GM23248 (cell line): ENCODE data around the gene ENDOV. TPM values are rescaled to one million over a fixed set of nuclear protein-coding genes. Genes with fewer than 3 reads are reported as not detected.

Experiments used
- DNase-seq: peaks from one replicate; pipeline ENCODE4 v3.0.0-alpha.2; 2015
- H2AFZ ChIP-seq: fragments of 200-600 bp; sonication (generic); 2 replicates; pipeline ENCODE4 v1.6.1; 2016; ENCODE audit warnings: antibody characterized with exemption
- H3F3A ChIP-seq: fragments of 200-600 bp; sonication (generic); 2 replicates; pipeline ENCODE4 v1.6.1; 2016; ENCODE audit warnings: mild to moderate bottlenecking, antibody characterized with exemption, mixed run types; ENCODE audit not compliant: insufficient read depth
- H3K27ac ChIP-seq: fragments of 200-600 bp; sonication (generic); 2 replicates; pipeline ENCODE4 v1.5.1; 2016; ENCODE audit warnings: mild to moderate bottlenecking
- H3K27me3 ChIP-seq: fragments of 200-600 bp; sonication (generic); replicated peaks from 2 replicates; pipeline ENCODE4 v1.6.1; 2016; ENCODE audit warnings: mild to moderate bottlenecking; ENCODE audit not compliant: insufficient read depth
- H3K36me3 ChIP-seq: fragments of 200-600 bp; sonication (generic); 2 replicates; pipeline ENCODE4 v1.6.1; 2016; ENCODE audit warnings: low read depth, mild to moderate bottlenecking
- H3K4me1 ChIP-seq: fragments of 200-600 bp; sonication (generic); 2 replicates; pipeline ENCODE4 v1.6.1; 2016; ENCODE audit warnings: mild to moderate bottlenecking; ENCODE audit not compliant: insufficient read depth
- H3K4me2 ChIP-seq: fragments of 200-600 bp; sonication (generic); one replicate; pipeline ENCODE4 v1.6.1; 2016; ENCODE audit warnings: mild to moderate bottlenecking; ENCODE audit not compliant: unreplicated experiment
- H3K4me3 ChIP-seq: fragments of 200-600 bp; sonication (generic); 2 replicates; pipeline ENCODE4 v1.5.1; 2016; ENCODE audit warnings: mild to moderate bottlenecking
- H3K79me2 ChIP-seq: fragments of 200-600 bp; sonication (generic); 2 replicates; pipeline ENCODE4 v1.6.1; 2016; ENCODE audit warnings: mild to moderate bottlenecking; ENCODE audit not compliant: insufficient read depth
- H3K9ac ChIP-seq: fragments of 200-600 bp; sonication (generic); 2 replicates; pipeline ENCODE4 v1.6.1; 2016; ENCODE audit warnings: mild to moderate bottlenecking
- H3K9me2 ChIP-seq: fragments of 200-600 bp; sonication (generic); 2 replicates; pipeline ENCODE4 v1.6.1; 2016; ENCODE audit warnings: mixed run types, mild to moderate bottlenecking, moderate library complexity; ENCODE audit not compliant: insufficient read depth
- H3K9me3 ChIP-seq: fragments of 200-600 bp; sonication (generic); one replicate; pipeline ENCODE4 v1.6.1; 2017; ENCODE audit warnings: low read depth
- H4K20me1 ChIP-seq: fragments of 200-600 bp; sonication (generic); 2 replicates; pipeline ENCODE4 v1.6.0; 2016; ENCODE audit not compliant: insufficient read depth
- EZH2 ChIP-seq: fragments of 200-600 bp; sonication (generic); IDR thresholded peaks from 2 replicates; pipeline ENCODE4 v1.6.1; 2018; ENCODE audit warnings: antibody characterized with exemption, mild to moderate bottlenecking; ENCODE audit not compliant: insufficient read depth, poor library complexity, severe bottlenecking
- EZH2phosphoT487 ChIP-seq: fragments of 200-600 bp; sonication (generic); IDR thresholded peaks from 2 replicates; pipeline ENCODE4 v1.6.1; 2018; ENCODE audit warnings: antibody characterized with exemption, moderate library complexity, mild to moderate bottlenecking, low read depth; ENCODE audit not compliant: insufficient read depth
- WGBS, 2 experiments: methylation state at CpG; one replicate each; pipeline ENCODE4 v1.1.6; 2015 to 2017; ENCODE audit warnings: low lambda C conversion rate in 2 of 2, low coverage in 1 of 2; ENCODE audit errors: missing lambda C conversion rate in 2 of 2; 5-methylcytosine and 5-hydroxymethylcytosine counted together
- in situ Hi-C: fragments of 300-500 bp; cut with MboI; formaldehyde crosslinking; loops from 2 replicates; pipeline ENCODE4 v1.15.0; 2020
- polyA plus RNA-seq: library from polyadenylated mRNA; unstranded; fragments of >200 nt; fragmentation: Nextera tagmentation; extraction: Ambion mirVana; gene quantifications from 2 replicates; pipeline ENCODE4 v1.2.1, GENCODE V29; 2016
- total RNA-seq: library from RNA; depleted of rRNA; stranded (reverse); fragments of >200 nt; shearing (Covaris generic); gene quantifications from 2 replicates; pipeline ENCODE4 v1.2.3, GENCODE V29; 2014

ENDOV gene
- total and polyA plus RNA-seq, 2 experiments from 2014 or later = 25.1 to 25.7 TPM

- Histone ChIP-seq H3K9me2 (no peaks in the 10 kb centered on the region), H3K4me3 (no peak overlapping the region), H3K79me2 (no peaks in the 10 kb centered on the region), H3F3A (peaks cover 10% of the 10 kb centered on the region; the same call in 1 of the 2 replicates), H2AFZ (no peak overlapping the region), H3K27ac (no peak overlapping the region), H3K9me3 (no peaks in the 10 kb centered on the region), H3K36me3 (no peaks in the 10 kb centered on the region), H3K27me3 (no peaks in the 10 kb centered on the region), H4K20me1 (no peaks in the 10 kb centered on the region), H3K4me2 (no peak overlapping the region), H3K9ac (no peak overlapping the region), H3K4me1 (peaks cover 18% of the 10 kb centered on the region)
- TF ChIP-seq EZH2phosphoT487 (no peak), EZH2 (no peak)
- 72 to 75% methylated on average over 11 of the region's 11 CpGs for WGBS, 2 experiments
- DNase-seq = no peak
- in situ Hi-C loops = no loop called here
These were observed 44.3 kb downstream of the ENDOV start for GRCh38 chr17:80459234-80459633.

GRCh38 chr17:80460429-80460834, 45.5 kb downstream of the ENDOV start:
- peaks cover 5% of the 10 kb centered on the region; the same call in 1 of the 2 replicates for H3F3A ChIP-seq
- in situ Hi-C loops = no loop called here
- H3K27me3 ChIP-seq = peaks cover 7% of the 10 kb centered on the region
- peaks cover 17% of the 10 kb centered on the region for H3K4me1 ChIP-seq
- H3K9ac ChIP-seq = no peak overlapping the region
- no peaks in the 10 kb centered on the region for H3K79me2 ChIP-seq
- 39 to 47% methylated on average over 8 of the region's 8 CpGs for WGBS, 2 experiments
- TF ChIP-seq EZH2 (no peak), EZH2phosphoT487 (no peak)
- no peaks in the 10 kb centered on the region for H3K36me3 ChIP-seq
- H3K4me2 ChIP-seq = no peak overlapping the region
- DNase-seq = no peak
- no peak overlapping the region for H3K27ac ChIP-seq
- no peaks in the 10 kb centered on the region for H3K9me2 ChIP-seq
- H2AFZ ChIP-seq = no peak overlapping the region
- no peaks in the 10 kb centered on the region for H4K20me1 ChIP-seq
- H3K9me3 ChIP-seq = no peaks in the 10 kb centered on the region
- H3K4me3 ChIP-seq = no peak overlapping the region

- Histone ChIP-seq H3K4me3 (no peak overlapping the region), H4K20me1 (no peaks in the 10 kb centered on the region), H2AFZ (no peak overlapping the region), H3K36me3 (no peaks in the 10 kb centered on the region), H3K27me3 (peaks cover 7% of the 10 kb centered on the region), H3K9me2 (no peaks in the 10 kb centered on the region), H3K9ac (no peak overlapping the region), H3K4me1 (peaks cover 6% of the 10 kb centered on the region; the same call in 1 of the 2 replicates), H3K27ac (no peak overlapping the region), H3K9me3 (no peaks in the 10 kb centered on the region), H3F3A (no peaks in the 10 kb centered on the region), H3K79me2 (no peaks in the 10 kb centered on the region), H3K4me2 (no peak overlapping the region)
- DNase-seq = no peak
- in situ Hi-C loops = no loop called here
- no peak for TF ChIP-seq EZH2phosphoT487
- TF ChIP-seq EZH2 = no peak
- WGBS, 2 experiments = 70 to 73% methylated on average over 19 to 20 of the region's 20 CpGs
These were observed 46.7 kb downstream of the ENDOV start for GRCh38 chr17:80461528-80462160.

GRCh38 chr17:80463784-80464400, 48.9 kb downstream of the ENDOV start:
- TF ChIP-seq EZH2phosphoT487 (no peak), EZH2 (no peak)
- Histone ChIP-seq H3K27ac (no peak overlapping the region), H3K9me3 (no peaks in the 10 kb centered on the region), H2AFZ (no peak overlapping the region), H4K20me1 (no peaks in the 10 kb centered on the region), H3K9me2 (no peaks in the 10 kb centered on the region), H3K4me1 (no peaks in the 10 kb centered on the region), H3K36me3 (no peaks in the 10 kb centered on the region), H3F3A (no peaks in the 10 kb centered on the region), H3K9ac (no peak overlapping the region), H3K27me3 (peaks cover 28% of the 10 kb centered on the region), H3K79me2 (no peaks in the 10 kb centered on the region), H3K4me3 (no peak overlapping the region), H3K4me2 (no peak overlapping the region)
- no peak for DNase-seq
- in situ Hi-C loops = no loop called here
- WGBS, 2 experiments = 60% methylated on average over 13 of the region's 13 CpGs
